Neural crest cell (in vitro differentiated cells): ENCODE results near the gene DLX5. TPM values are rescaled to one million over a fixed set of nuclear protein-coding genes. Genes with fewer than 3 reads are reported as not detected.
A peak's percentile ranks its signal among the peaks of the same experiment; 100 is the strongest.

Experiments used
- DNase-seq: peaks from one replicate; pipeline ENCODE4 v3.0.0; 2021; ENCODE audit warnings: low read depth, mixed read lengths, low spot score
- H3K27ac Mint-ChIP-seq: one replicate; pipeline ENCODE4 v1.8.0; 2021; ENCODE audit warnings: mild to moderate bottlenecking, mixed read lengths; ENCODE audit not compliant: unreplicated experiment
- H3K27me3 Mint-ChIP-seq: 2 replicates; pipeline ENCODE4 v1.8.0; 2021; ENCODE audit warnings: low read depth, mild to moderate bottlenecking, mixed read lengths
- H3K36me3 Mint-ChIP-seq: 2 replicates; pipeline ENCODE4 v1.8.0; 2021; ENCODE audit warnings: low read depth, mild to moderate bottlenecking, mixed read lengths
- H3K4me1 Mint-ChIP-seq: 2 replicates; pipeline ENCODE4 v1.8.0; 2021; ENCODE audit warnings: mixed read lengths
- H3K4me3 Mint-ChIP-seq: one replicate; pipeline ENCODE4 v1.8.0; 2021; ENCODE audit warnings: mild to moderate bottlenecking, mixed read lengths
- H3K9me3 Mint-ChIP-seq: 2 replicates; pipeline ENCODE4 v1.8.0; 2021; ENCODE audit warnings: mixed read lengths
- CTCF ChIP-seq: fragments of 200-600 bp; sonication (generic); conservative IDR thresholded peaks from 2 replicates; pipeline ENCODE4 v1.5.0; 2021; ENCODE audit warnings: antibody characterized with exemption, mild to moderate bottlenecking
- total RNA-seq: library from RNA; stranded (reverse); gene quantifications from 2 replicates; pipeline ENCODE4 v1.2.1, GENCODE V29; 2021

The DLX5 gene
- total RNA-seq, 1 donor from 2014 or later = 0.70 TPM

DNA sequence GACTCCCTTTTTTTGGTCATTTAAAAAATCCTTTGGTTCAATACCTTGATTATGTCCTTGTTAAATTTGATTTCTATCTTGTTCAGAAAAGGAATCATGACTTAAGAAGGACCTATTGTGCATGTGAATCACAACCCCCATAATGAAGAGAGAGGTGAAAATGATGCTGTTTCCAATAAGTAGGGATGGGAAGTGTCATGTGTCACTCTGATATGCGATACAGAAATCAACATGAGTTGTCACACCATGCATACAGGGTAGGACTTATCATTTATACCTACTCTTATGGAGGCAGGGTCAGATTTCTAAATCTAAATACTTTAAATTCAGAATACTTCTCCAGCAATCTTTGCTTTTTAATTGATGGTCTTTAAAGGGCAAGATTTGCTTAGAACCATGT is 38.6 kb downstream of the DLX5 start:
- Mint-ChIP-seq H3K27ac (no peak overlapping the region), H3K4me3 (no peak overlapping the region), H3K9me3 (no peaks in the 10 kb centered on the region), H3K4me1 (no peaks in the 10 kb centered on the region), H3K27me3 (peaks cover 98% of the 10 kb centered on the region), H3K36me3 (no peaks in the 10 kb centered on the region)
- no peak for TF ChIP-seq CTCF
- no peak for DNase-seq

DNA sequence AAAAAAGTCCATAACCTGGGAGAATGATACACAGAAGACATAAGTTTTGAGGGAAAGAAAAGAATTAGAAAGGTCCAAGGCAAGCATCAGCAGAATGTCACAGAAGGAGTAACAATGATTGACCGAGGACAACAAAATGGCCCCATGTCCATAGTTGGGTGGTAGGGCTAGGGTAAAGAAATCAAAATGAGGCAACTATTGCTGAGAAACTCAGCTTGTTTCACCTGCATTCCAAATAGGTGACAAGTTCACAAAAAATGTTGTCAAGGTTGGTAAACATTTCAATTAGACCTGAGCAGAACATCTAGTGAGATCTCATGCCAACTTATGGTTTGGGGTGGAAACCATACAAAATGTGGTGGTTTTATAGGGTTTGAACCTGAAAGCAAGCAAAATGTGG is 42.0 kb downstream of the DLX5 start:
- H3K4me1 Mint-ChIP-seq = no peaks in the 10 kb centered on the region
- H3K27ac Mint-ChIP-seq = no peak overlapping the region
- H3K9me3 Mint-ChIP-seq = no peaks in the 10 kb centered on the region
- peaks cover 94% of the 10 kb centered on the region for H3K27me3 Mint-ChIP-seq
- no peaks in the 10 kb centered on the region for H3K36me3 Mint-ChIP-seq
- DNase-seq = no peak
- no peak for TF ChIP-seq CTCF
- H3K4me3 Mint-ChIP-seq = no peak overlapping the region

DNA sequence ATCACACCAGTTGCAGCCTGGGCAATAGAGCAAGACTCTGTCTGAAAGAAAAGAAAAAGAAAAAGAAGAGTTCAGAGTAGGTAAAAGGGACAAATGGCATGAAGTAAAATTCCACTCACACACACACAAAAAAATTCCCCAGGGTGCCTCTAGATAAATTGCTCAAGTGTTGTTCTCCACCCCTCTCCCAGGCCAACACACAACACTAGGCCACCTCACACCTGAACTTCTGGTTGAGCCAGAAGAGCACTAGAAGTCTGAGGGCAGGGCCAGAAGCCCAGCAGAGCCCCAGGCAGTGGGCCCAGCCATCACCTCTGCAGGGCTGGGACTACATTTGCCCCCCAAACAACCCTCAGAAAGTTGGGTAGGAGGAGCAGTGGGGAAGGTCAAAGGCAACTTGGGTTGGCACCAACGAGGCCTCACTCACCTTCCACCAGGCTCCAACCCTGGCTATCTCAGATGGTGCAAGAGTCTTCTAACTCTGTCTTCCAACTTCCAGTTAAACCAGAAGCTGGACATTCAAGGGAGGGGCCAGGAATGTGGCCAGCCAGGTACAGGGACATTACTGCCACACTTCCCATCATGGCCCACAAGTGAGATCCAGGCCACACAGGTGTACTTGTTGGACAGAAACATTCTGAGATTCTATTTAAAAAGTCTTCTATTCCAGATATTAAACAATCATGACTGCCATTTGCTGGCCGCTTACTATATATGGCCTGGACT is 44.9 kb downstream of the DLX5 start:
- no peak overlapping the region for H3K4me3 Mint-ChIP-seq
- H3K27me3 Mint-ChIP-seq = peaks cover 91% of the 10 kb centered on the region
- TF ChIP-seq CTCF = no peak
- H3K4me1 Mint-ChIP-seq = no peaks in the 10 kb centered on the region
- no peak for DNase-seq
- no peaks in the 10 kb centered on the region for H3K9me3 Mint-ChIP-seq
- H3K36me3 Mint-ChIP-seq = no peaks in the 10 kb centered on the region
- H3K27ac Mint-ChIP-seq = no peak overlapping the region

DNA sequence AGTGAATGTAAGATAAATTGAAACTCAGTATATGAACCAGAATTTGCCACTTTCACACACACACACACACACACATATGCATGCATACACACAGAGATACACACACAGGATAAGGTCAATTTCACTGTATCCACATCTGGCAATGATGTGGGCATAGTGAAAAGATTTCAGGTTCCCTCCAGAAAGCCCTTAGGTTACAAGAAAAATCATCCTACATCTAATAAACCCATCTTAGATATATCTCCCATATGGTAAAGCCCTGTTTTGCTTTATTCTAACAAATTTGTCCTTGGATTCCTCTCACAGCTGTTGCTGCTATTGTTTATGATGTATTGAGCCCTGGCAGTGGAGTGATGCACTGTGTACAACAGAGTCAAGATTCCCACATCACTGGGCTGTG is 47.2 kb downstream of the DLX5 start:
- H3K36me3 Mint-ChIP-seq = no peaks in the 10 kb centered on the region
- no peaks in the 10 kb centered on the region for H3K9me3 Mint-ChIP-seq
- no peak overlapping the region for H3K4me3 Mint-ChIP-seq
- H3K27ac Mint-ChIP-seq = no peak overlapping the region
- no peaks in the 10 kb centered on the region for H3K4me1 Mint-ChIP-seq
- peaks cover 91% of the 10 kb centered on the region for H3K27me3 Mint-ChIP-seq
- DNase-seq = no peak
- TF ChIP-seq CTCF = no peak

GRCh38 chr7:96976106-96976505 is 48.5 kb downstream of the DLX5 start:
- H3K36me3 Mint-ChIP-seq = no peaks in the 10 kb centered on the region
- H3K4me1 Mint-ChIP-seq = no peaks in the 10 kb centered on the region
- peak overlapping the region; percentile 24 for H3K27ac Mint-ChIP-seq
- H3K27me3 Mint-ChIP-seq = peaks cover 93% of the 10 kb centered on the region
- TF ChIP-seq CTCF = no peak
- DNase-seq = no peak
- no peaks in the 10 kb centered on the region for H3K9me3 Mint-ChIP-seq
- no peak overlapping the region for H3K4me3 Mint-ChIP-seq
